Measurements from ENCODE around the gene MEAK7.

MEAK7 gene

GRCh38 chr16:84513666-84514065, 9.2 kb upstream of the MEAK7 start:
- no peak overlapping the region for H3K4me3 ChIP-seq (ENCODE audit: low read depth, low read length)

GRCh38 chr16:84513123-84513522, 8.7 kb upstream of the MEAK7 start:
- no peak overlapping the region for H3K4me3 ChIP-seq (ENCODE audit: low read depth, low read length)

- no peak overlapping the region for H3K4me3 ChIP-seq (ENCODE audit: low read depth, low read length)
Observed at GRCh38 chr16:84511831-84512230, 7.4 kb upstream of the MEAK7 start.

- no peak overlapping the region for H3K4me3 ChIP-seq (ENCODE audit: low read depth, low read length)
Observed at GRCh38 chr16:84511180-84511800, 6.8 kb upstream of the MEAK7 start.

GRCh38 chr16:84509032-84509950, 4.8 kb upstream of the MEAK7 start:
- H3K4me3 ChIP-seq (ENCODE audit: low read depth, low read length), result no peak overlapping the region

GRCh38 chr16:84508502-84508901, 4.0 kb upstream of the MEAK7 start:
- H3K4me3 ChIP-seq (ENCODE audit: low read depth, low read length), result no peak overlapping the region

GRCh38 chr16:84507011-84507982, 2.8 kb upstream of the MEAK7 start:
- no peak overlapping the region for H3K4me3 ChIP-seq (ENCODE audit: low read depth, low read length)

- H3K4me3 ChIP-seq (ENCODE audit: low read depth, low read length), result no peak overlapping the region
Observed at GRCh38 chr16:84505249-84506187, 1.1 kb upstream of the MEAK7 start.

- peak overlapping the region; percentile 88 for H3K4me3 ChIP-seq (ENCODE audit: low read depth, low read length)
Observed at GRCh38 chr16:84503751-84504395, 586 bp downstream of the MEAK7 start.

GRCh38 chr16:84502581-84502980, 1.9 kb downstream of the MEAK7 start:
- no peak overlapping the region for H3K4me3 ChIP-seq (ENCODE audit: low read depth, low read length)

- no peak overlapping the region for H3K4me3 ChIP-seq (ENCODE audit: low read depth, low read length)
Observed at GRCh38 chr16:84502075-84502474, 2.4 kb downstream of the MEAK7 start.

- H3K4me3 ChIP-seq (ENCODE audit: low read depth, low read length), result no peak overlapping the region
Observed at GRCh38 chr16:84501077-84501735, 3.3 kb downstream of the MEAK7 start.

GRCh38 chr16:84500531-84500930, 3.9 kb downstream of the MEAK7 start:
- no peak overlapping the region for H3K4me3 ChIP-seq (ENCODE audit: low read depth, low read length)

GRCh38 chr16:84499638-84500037, 4.8 kb downstream of the MEAK7 start:
- no peak overlapping the region for H3K4me3 ChIP-seq (ENCODE audit: low read depth, low read length)

- H3K4me3 ChIP-seq (ENCODE audit: low read depth, low read length), result no peak overlapping the region
Observed at GRCh38 chr16:84498859-84499620, 5.4 kb downstream of the MEAK7 start.

- no peak overlapping the region for H3K4me3 ChIP-seq (ENCODE audit: low read depth, low read length)
Observed at GRCh38 chr16:84498223-84498610, 6.2 kb downstream of the MEAK7 start.

GRCh38 chr16:84497418-84498222, 6.8 kb downstream of the MEAK7 start:
- no peak overlapping the region for H3K4me3 ChIP-seq (ENCODE audit: low read depth, low read length)

GRCh38 chr16:84496991-84497390, 7.5 kb downstream of the MEAK7 start:
- H3K4me3 ChIP-seq (ENCODE audit: low read depth, low read length), result no peak overlapping the region
